CD4-positive, alpha-beta T cell treated with Interleukin-15 for 4 hours (primary cell): ENCODE results near the gene AKAP17A.
A peak's percentile ranks its signal among the peaks of the same experiment; 100 is the strongest.
"Not testable (repeated sequence)": the region's sequence is repeated elsewhere in the genome, so short reads cannot be mapped to it uniquely, and the experiment has no call there.

Source experiments
- DNase-seq: peaks from one replicate; pipeline ENCODE4 v3.0.0-alpha.2; 2020; ENCODE audit warnings: low spot score

Gene AKAP17A

GRCh38 chrX:1591102-1591862, at the start of gene AKAP17A:
TSS of gene AKAP17A (plus strand) at chrX:1591604. CDS start at chrX:1593463, 1,859 bp downstream.
- peak; percentile 98 for DNase-seq

GRCh38 chrX:1542994-1543725, 48.2 kb upstream of the AKAP17A start:
- DNase-seq = no peak

GRCh38 chrX:1545776-1546408, 45.5 kb upstream of the AKAP17A start:
- no peak for DNase-seq

GRCh38 chrX:1546691-1547251, 44.6 kb upstream of the AKAP17A start:
- DNase-seq = no peak

GRCh38 chrX:1551959-1552546, 39.4 kb upstream of the AKAP17A start:
- DNase-seq = no peak

- peak; percentile 79 for DNase-seq
Observed at GRCh38 chrX:1554469-1555210, 36.8 kb upstream of the AKAP17A start.

GRCh38 chrX:1555370-1555769, 36.0 kb upstream of the AKAP17A start:
- no peak for DNase-seq

GRCh38 chrX:1557442-1557841, 34.0 kb upstream of the AKAP17A start:
- DNase-seq = not testable (repeated sequence)

- no peak for DNase-seq
Observed at GRCh38 chrX:1558761-1559468, 32.5 kb upstream of the AKAP17A start.

- DNase-seq = no peak
Observed at GRCh38 chrX:1561164-1561563, 30.2 kb upstream of the AKAP17A start.

GRCh38 chrX:1564077-1564476, 27.3 kb upstream of the AKAP17A start:
- DNase-seq = not testable (repeated sequence)

- no peak for DNase-seq
Observed at GRCh38 chrX:1564750-1565683, 26.4 kb upstream of the AKAP17A start.

- DNase-seq = not testable (repeated sequence)
Observed at GRCh38 chrX:1574181-1574580, 17.2 kb upstream of the AKAP17A start.

- DNase-seq = peak; percentile 53
Observed at GRCh38 chrX:1576201-1576992, 15.0 kb upstream of the AKAP17A start.

GRCh38 chrX:1577845-1578244, 13.6 kb upstream of the AKAP17A start:
- DNase-seq = no peak

GRCh38 chrX:1578511-1579173, 12.8 kb upstream of the AKAP17A start:
- DNase-seq = no peak

- DNase-seq = peak; percentile 79
Observed at GRCh38 chrX:1581132-1581531, 10.3 kb upstream of the AKAP17A start.
